Caco-2 (cell line): ENCODE data around the gene RUNX2. TPM values are rescaled to one million over a fixed set of nuclear protein-coding genes. Genes with fewer than 3 reads are reported as not detected.

Experiments used
- BruUV-seq: library from RNA; stranded (reverse); fragments of 400-500 nt; replicated peaks from 2 replicates; lab custom pipeline; 2021; lab: Mats Ljungman, UMichigan
- CTCF ChIA-PET: fragments of 300-600 bp; sonication (Branson Sonifier 250); formaldehyde crosslinking; loops from one replicate; lab custom pipeline; 2022; ENCODE audit warnings: antibody characterized with exemption; lab: Charles Lee
- POLR2A ChIA-PET: fragments of 300-600 bp; sonication (Branson Sonifier 250); formaldehyde crosslinking; loops from one replicate; lab custom pipeline; 2022; ENCODE audit warnings: antibody characterized with exemption; lab: Charles Lee
- DNase-seq, 2 experiments: peaks; one replicate each; pipeline versions ENCODE4 v3.0.0 to v3.0.0-alpha.2; 2020 to 2022
- H3K27me3 ChIP-seq: replicated peaks from 2 replicates; pipeline ENCODE4 v1.6.0; 2011; ENCODE audit warnings: low read length; ENCODE audit not compliant: control insufficient read depth, insufficient read depth
- H3K36me3 ChIP-seq: 2 replicates; pipeline ENCODE4 v1.5.1; 2011; ENCODE audit warnings: low read length; ENCODE audit not compliant: control insufficient read depth, insufficient read depth
- H3K4me1 ChIP-seq: fragments of 250-450 bp; sonication (Bioruptor Pico); 2 replicates; pipeline ENCODE4 v1.5.1; 2020; ENCODE audit warnings: mild to moderate bottlenecking
- H3K4me3 ChIP-seq: 2 replicates; pipeline ENCODE4 v1.5.1; 2011; ENCODE audit warnings: low read depth, mild to moderate bottlenecking, control low read depth, low read length
- H3K9me3 ChIP-seq: fragments of 250-450 bp; sonication (Bioruptor Pico); 2 replicates; pipeline ENCODE4 v1.5.1; 2020; ENCODE audit warnings: mild to moderate bottlenecking, moderate library complexity
- H3K27ac Mint-ChIP-seq: one replicate; pipeline ENCODE4 v1.8.0; 2022; ENCODE audit warnings: mixed read lengths; ENCODE audit not compliant: unreplicated experiment
- H3K27me3 Mint-ChIP-seq: one replicate; pipeline ENCODE4 v1.8.0; 2022; ENCODE audit warnings: mixed read lengths; ENCODE audit not compliant: insufficient read depth, unreplicated experiment
- H3K36me3 Mint-ChIP-seq: one replicate; pipeline ENCODE4 v1.8.0; 2022; ENCODE audit warnings: mild to moderate bottlenecking, mixed read lengths; ENCODE audit not compliant: insufficient read depth, unreplicated experiment
- H3K4me1 Mint-ChIP-seq: one replicate; pipeline ENCODE4 v1.8.0; 2022; ENCODE audit warnings: low read depth, mixed read lengths; ENCODE audit not compliant: unreplicated experiment
- H3K4me3 Mint-ChIP-seq: one replicate; pipeline ENCODE4 v1.8.0; 2022; ENCODE audit warnings: mild to moderate bottlenecking, moderate library complexity, mixed read lengths; ENCODE audit not compliant: unreplicated experiment
- H3K9me3 Mint-ChIP-seq: one replicate; pipeline ENCODE4 v1.8.0; 2022; ENCODE audit warnings: mixed read lengths; ENCODE audit not compliant: unreplicated experiment
- intact Hi-C: fragments of 100-400 bp; cut with micrococcal nuclease; formaldehyde crosslinking; loops from one replicate; pipeline ENCODE4 v1.10.0; 2022; ENCODE audit not compliant: unreplicated experiment
- total RNA-seq: library from RNA; stranded (reverse); gene quantifications from 2 replicates; pipeline ENCODE4 v1.2.3, GENCODE V29; 2022
- TF ChIP-seq, protein P1 (sequence below), 2 experiments: fragments of 200-600 bp in 1 of 2; IDR thresholded peaks; 1 replicate in 1 of 2; 2 replicates in 1 of 2; pipeline versions ENCODE4 v1.5.1 to v1.8.0; 2011 to 2022; ENCODE audit warnings: antibody characterized with exemption in 1 of 2, control low read depth in 1 of 2, inconsistent platforms in 1 of 2, low read depth in 1 of 2, low read length in 1 of 2, mild to moderate bottlenecking in 1 of 2, moderate library complexity in 1 of 2; ENCODE audit not compliant: insufficient read depth in 1 of 2, severe bottlenecking in 1 of 2, unreplicated experiment in 1 of 2

RUNX2 gene
- total RNA-seq, 1 experiment from 2014 or later = not detected

GRCh38 chr6:45690846-45691245 is 362.7 kb downstream of the RUNX2 start:
- Mint-ChIP-seq H3K27ac (no peak overlapping the region), H3K27me3 (no peaks in the 10 kb centered on the region), H3K4me1 (peaks cover 6% of the 10 kb centered on the region), H3K9me3 (no peaks in the 10 kb centered on the region), H3K36me3 (no peaks in the 10 kb centered on the region), H3K4me3 (no peak overlapping the region)
- ChIA-PET POLR2A (no interaction called here), CTCF (interaction anchor here (0.6 kb wide), 1 partner anchor 1155 kb away, joined by 3 read pairs; no protein-coding TSS in a partner anchor)
- TF ChIP-seq, protein P1, sequence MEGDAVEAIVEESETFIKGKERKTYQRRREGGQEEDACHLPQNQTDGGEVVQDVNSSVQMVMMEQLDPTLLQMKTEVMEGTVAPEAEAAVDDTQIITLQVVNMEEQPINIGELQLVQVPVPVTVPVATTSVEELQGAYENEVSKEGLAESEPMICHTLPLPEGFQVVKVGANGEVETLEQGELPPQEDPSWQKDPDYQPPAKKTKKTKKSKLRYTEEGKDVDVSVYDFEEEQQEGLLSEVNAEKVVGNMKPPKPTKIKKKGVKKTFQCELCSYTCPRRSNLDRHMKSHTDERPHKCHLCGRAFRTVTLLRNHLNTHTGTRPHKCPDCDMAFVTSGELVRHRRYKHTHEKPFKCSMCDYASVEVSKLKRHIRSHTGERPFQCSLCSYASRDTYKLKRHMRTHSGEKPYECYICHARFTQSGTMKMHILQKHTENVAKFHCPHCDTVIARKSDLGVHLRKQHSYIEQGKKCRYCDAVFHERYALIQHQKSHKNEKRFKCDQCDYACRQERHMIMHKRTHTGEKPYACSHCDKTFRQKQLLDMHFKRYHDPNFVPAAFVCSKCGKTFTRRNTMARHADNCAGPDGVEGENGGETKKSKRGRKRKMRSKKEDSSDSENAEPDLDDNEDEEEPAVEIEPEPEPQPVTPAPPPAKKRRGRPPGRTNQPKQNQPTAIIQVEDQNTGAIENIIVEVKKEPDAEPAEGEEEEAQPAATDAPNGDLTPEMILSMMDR (IDR thresholded peaks at IDR 0.05; ENCODE audit: insufficient read depth in 1 of 2, low read depth in 1 of 2, low read length in 1 of 2, severe bottlenecking in 1 of 2, unreplicated experiment in 1 of 2) = no peak
- no peaks in the 10 kb centered on the region for H3K4me1 ChIP-seq
- intact Hi-C loops = no loop called here
- no peak overlapping the region for H3K4me3 ChIP-seq
- H3K27me3 ChIP-seq = no peaks in the 10 kb centered on the region
- no peak for DNase-seq
- H3K9me3 ChIP-seq = no peaks in the 10 kb centered on the region
- no peaks in the 10 kb centered on the region for H3K36me3 ChIP-seq
- no TSS peak for BruUV-seq

GRCh38 chr6:45691426-45691825 is 363.3 kb downstream of the RUNX2 start:
- no peaks in the 10 kb centered on the region for H3K27me3 Mint-ChIP-seq
- ChIA-PET CTCF (no interaction called here), POLR2A (no interaction called here)
- no peak overlapping the region for H3K4me3 ChIP-seq
- TF ChIP-seq, protein P1 (IDR thresholded peaks at IDR 0.05; ENCODE audit: insufficient read depth in 1 of 2, low read depth in 1 of 2, low read length in 1 of 2, severe bottlenecking in 1 of 2, unreplicated experiment in 1 of 2) = no peak
- DNase-seq = no peak
- peaks cover 6% of the 10 kb centered on the region for H3K4me1 Mint-ChIP-seq
- no peaks in the 10 kb centered on the region for H3K27me3 ChIP-seq
- no peak overlapping the region for H3K27ac Mint-ChIP-seq
- intact Hi-C loops = no loop called here
- no peaks in the 10 kb centered on the region for H3K36me3 Mint-ChIP-seq
- H3K4me1 ChIP-seq = no peaks in the 10 kb centered on the region
- H3K36me3 ChIP-seq = no peaks in the 10 kb centered on the region
- H3K4me3 Mint-ChIP-seq = no peak overlapping the region
- no peaks in the 10 kb centered on the region for H3K9me3 ChIP-seq
- BruUV-seq = no TSS peak
- H3K9me3 Mint-ChIP-seq = no peaks in the 10 kb centered on the region

- DNase-seq = no peak
- no peaks in the 10 kb centered on the region for H3K36me3 Mint-ChIP-seq
- no peaks in the 10 kb centered on the region for H3K9me3 ChIP-seq
- no peaks in the 10 kb centered on the region for H3K36me3 ChIP-seq
- H3K4me3 Mint-ChIP-seq = no peak overlapping the region
- no peaks in the 10 kb centered on the region for H3K4me1 ChIP-seq
- no peaks in the 10 kb centered on the region for H3K27me3 Mint-ChIP-seq
- H3K4me1 Mint-ChIP-seq = peaks cover 4% of the 10 kb centered on the region
- ChIA-PET CTCF (no interaction called here), POLR2A (no interaction called here)
- no peaks in the 10 kb centered on the region for H3K9me3 Mint-ChIP-seq
- no peak overlapping the region for H3K4me3 ChIP-seq
- intact Hi-C loops = no loop called here
- BruUV-seq = no TSS peak
- no peak overlapping the region for H3K27ac Mint-ChIP-seq
- TF ChIP-seq, protein P1 (IDR thresholded peaks at IDR 0.05; ENCODE audit: insufficient read depth in 1 of 2, low read depth in 1 of 2, low read length in 1 of 2, severe bottlenecking in 1 of 2, unreplicated experiment in 1 of 2) = no peak
- H3K27me3 ChIP-seq = no peaks in the 10 kb centered on the region
Observed at GRCh38 chr6:45692021-45692420, 363.9 kb downstream of the RUNX2 start.
